HepG2 (cell line): ENCODE data around the gene YIF1A. TPM values are rescaled to one million over a fixed set of nuclear protein-coding genes. Genes with fewer than 3 reads are reported as not detected.

Source experiments
- ATAC-seq: fragments of 200-7000 bp; cut with Tn5 transposase; 3 replicates; pipeline ENCODE4 v1.9.1; 2020; ENCODE audit warnings: mild to moderate bottlenecking, moderate library complexity
- BruUV-seq: library from RNA; stranded (reverse); fragments of 400-500 nt; replicated peaks from 2 replicates; lab custom pipeline; 2021; lab: Mats Ljungman, UMichigan
- CTCF ChIA-PET: fragments of 300-600 bp; formaldehyde crosslinking; extraction: SDS; loops from one replicate; lab custom pipeline; 2021; ENCODE audit warnings: low total read pairs, inconsistent platforms, low intra/inter-chr PET ratio; lab: Yijun Ruan, JAX
- POLR2A ChIA-PET: fragments of 350-600 bp; sonication (Branson Sonifier 250); formaldehyde crosslinking; loops from one replicate; lab custom pipeline; 2020; ENCODE audit warnings: antibody characterized with exemption, inconsistent platforms; lab: Yijun Ruan, JAX
- DNase-seq: peaks from one replicate; pipeline ENCODE4 v3.0.0-alpha.2; 2015; ENCODE audit warnings: low spot score
- FAIRE-seq: peaks from 3 replicates; lab custom pipeline; 2011; peaks lifted over from hg19 to GRCh38; lab: Jason Lieb, UNC
- H2AFZ ChIP-seq: one replicate; pipeline ENCODE4 v1.6.1; 2011; ENCODE audit warnings: low read length, inconsistent platforms
- H3K27ac ChIP-seq: fragments of 300-600 bp; 3 replicates; pipeline ENCODE4 v1.8.0; 2011; ENCODE audit warnings: mixed run types, mild to moderate bottlenecking, mixed read lengths, low read length, inconsistent platforms; ENCODE audit not compliant: insufficient read depth; ENCODE audit errors: extremely low read length
- H3K27me3 ChIP-seq, 2 experiments: fragments of 200-600 bp in 1 of 2; 2 replicates in 1 of 2; 3 replicates in 1 of 2; pipeline versions ENCODE4 v1.6.0 to v1.8.0; 2011; ENCODE audit warnings: low read length in 2 of 2, mild to moderate bottlenecking in 2 of 2, moderate library complexity in 2 of 2, inconsistent platforms in 1 of 2; ENCODE audit not compliant: insufficient read depth in 2 of 2, control insufficient read depth in 1 of 2
- H3K36me3 ChIP-seq, 2 experiments: fragments of 200-600 bp in 1 of 2; replicated peaks in 1 of 2; 2 replicates in 1 of 2; 3 replicates in 1 of 2; pipeline versions ENCODE4 v1.5.1 to v1.8.0; 2011; ENCODE audit warnings: low read length in 2 of 2, inconsistent platforms in 1 of 2; ENCODE audit not compliant: insufficient read depth in 2 of 2, control insufficient read depth in 1 of 2
- H3K4me1 ChIP-seq: 2 replicates; pipeline ENCODE4 v1.5.1; 2012; ENCODE audit warnings: low read length, inconsistent platforms; ENCODE audit not compliant: insufficient read depth
- H3K4me2 ChIP-seq: 2 replicates; pipeline ENCODE4 v1.6.0; 2011; ENCODE audit warnings: low read depth, low read length, inconsistent platforms
- H3K4me3 ChIP-seq, 3 experiments: fragments of 200-600 bp in 1 of 3; sonication (generic), shearing (Covaris generic) in 1 of 3; replicated peaks in 1 of 3; 2 replicates each; pipeline ENCODE4 v1.5.1; 2011 to 2016; ENCODE audit warnings: low read length in 3 of 3, inconsistent platforms in 2 of 3, low read depth in 2 of 3, mild to moderate bottlenecking in 2 of 3, control low read depth in 1 of 3, mixed read lengths in 1 of 3; ENCODE audit not compliant: insufficient read depth in 1 of 3
- H3K79me2 ChIP-seq: one replicate; pipeline ENCODE4 v1.6.1; 2011; ENCODE audit warnings: low read length, inconsistent platforms; ENCODE audit not compliant: insufficient read depth
- H3K9ac ChIP-seq: 2 replicates; pipeline ENCODE4 v1.6.0; 2011; ENCODE audit warnings: mild to moderate bottlenecking, low read depth, low read length, inconsistent platforms; ENCODE audit not compliant: insufficient read depth
- H3K9me3 ChIP-seq: 2 replicates; pipeline ENCODE4 v1.5.1; 2012; ENCODE audit warnings: mild to moderate bottlenecking, low read length
- H4K20me1 ChIP-seq: 2 replicates; pipeline ENCODE4 v1.6.0; 2011; ENCODE audit warnings: inconsistent platforms, mild to moderate bottlenecking, low read length, moderate library complexity; ENCODE audit not compliant: insufficient read depth
- ARID2 ChIP-seq: sonication (generic); formaldehyde crosslinking; IDR thresholded peaks from 2 replicates; pipeline ENCODE4 v1.8.1; 2022; ENCODE audit warnings: mild to moderate bottlenecking, missing genetic modification reagents, borderline replicate concordance
- FOXP1 ChIP-seq, 2 experiments: fragments of 450-650 bp in 1 of 2; IDR thresholded peaks; 2 replicates each; pipeline ENCODE4 v1.6.1; 2017 to 2018; ENCODE audit warnings: antibody characterized with exemption in 1 of 2
- MED13 ChIP-seq: sonication (generic); formaldehyde crosslinking; IDR thresholded peaks from 2 replicates; pipeline ENCODE4 v1.5.0; 2020; ENCODE audit warnings: missing genetic modification reagents
- MED8 ChIP-seq: sonication (generic); formaldehyde crosslinking; IDR thresholded peaks from 2 replicates; pipeline ENCODE4 v1.8.1; 2023; ENCODE audit warnings: mild to moderate bottlenecking, missing genetic modification reagents; ENCODE audit not compliant: insufficient replicate concordance
- MEF2D ChIP-seq: sonication (generic); formaldehyde crosslinking; IDR thresholded peaks from 2 replicates; pipeline ENCODE4 v1.5.1; 2020; ENCODE audit warnings: mild to moderate bottlenecking, missing genetic modification reagents
- NCOA1 ChIP-seq: sonication (generic); formaldehyde crosslinking; IDR thresholded peaks from 2 replicates; pipeline ENCODE4 v1.9.0; 2021; ENCODE audit warnings: missing genetic modification reagents
- REPIN1 ChIP-seq: sonication (generic); formaldehyde crosslinking; IDR thresholded peaks from 2 replicates; pipeline ENCODE4 v1.8.0; 2022; ENCODE audit warnings: missing genetic modification reagents, low read depth, mild to moderate bottlenecking, borderline replicate concordance
- SMAD9 ChIP-seq: sonication (generic); formaldehyde crosslinking; IDR thresholded peaks from 2 replicates; pipeline ENCODE4 v1.5.1; 2020; ENCODE audit warnings: mild to moderate bottlenecking, missing genetic modification reagents
- SNAI1 ChIP-seq: sonication (generic); formaldehyde crosslinking; IDR thresholded peaks from 2 replicates; pipeline ENCODE4 v1.5.0; 2020; ENCODE audit warnings: mild to moderate bottlenecking, missing genetic modification reagents, borderline replicate concordance
- SOX13 ChIP-seq, 3 experiments: fragments of 450-650 bp in 1 of 3; sonication (generic) in 1 of 3; formaldehyde crosslinking in 1 of 3; IDR thresholded peaks in 2 of 3; conservative IDR thresholded peaks in 1 of 3; 2 replicates each; pipeline versions ENCODE4 v1.5.0 to v1.6.1; 2016 to 2020; ENCODE audit warnings: antibody characterized with exemption in 1 of 3, mild to moderate bottlenecking in 1 of 3, missing compliant biosample characterization in 1 of 3, missing genetic modification reagents in 1 of 3, moderate library complexity in 1 of 3
- SRSF9 ChIP-seq: fragments of 200-400 bp; formaldehyde crosslinking; IDR thresholded peaks from 2 replicates; pipeline ENCODE4 v1.6.1; 2018; ENCODE audit warnings: borderline replicate concordance, mild to moderate bottlenecking, low read depth, low read length; ENCODE audit not compliant: insufficient read depth, poor library complexity, severe bottlenecking
- STAG1 ChIP-seq: sonication (generic); formaldehyde crosslinking; IDR thresholded peaks from 2 replicates; pipeline ENCODE4 v1.4.0; 2020; ENCODE audit warnings: missing genetic modification reagents
- TBP ChIP-seq: sonication (generic); formaldehyde crosslinking; IDR thresholded peaks from 2 replicates; pipeline ENCODE4 v1.5.0; 2020; ENCODE audit warnings: missing genetic modification reagents
- TBX3 ChIP-seq: fragments of 450-650 bp; IDR thresholded peaks from 2 replicates; pipeline ENCODE4 v1.6.1; 2017; ENCODE audit warnings: antibody characterized with exemption, mild to moderate bottlenecking, inconsistent platforms, borderline replicate concordance
- THYN1 ChIP-seq: sonication (generic); formaldehyde crosslinking; IDR thresholded peaks from 2 replicates; pipeline ENCODE4 v1.8.1; 2023; ENCODE audit warnings: low read depth, mild to moderate bottlenecking, moderate library complexity, missing genetic modification reagents, borderline replicate concordance
- ZNF546 ChIP-seq: sonication (generic); formaldehyde crosslinking; conservative IDR thresholded peaks from 2 replicates; pipeline ENCODE4 v1.8.1; 2023; ENCODE audit warnings: mild to moderate bottlenecking, missing genetic modification reagents
- ZNF674 ChIP-seq: sonication (generic); formaldehyde crosslinking; IDR thresholded peaks from 2 replicates; pipeline ENCODE4 v1.5.0; 2020; ENCODE audit warnings: low read depth, mild to moderate bottlenecking, missing genetic modification reagents
- ZNF709 ChIP-seq: sonication (generic); formaldehyde crosslinking; IDR thresholded peaks from 2 replicates; pipeline ENCODE4 v1.5.0; 2020; ENCODE audit warnings: mild to moderate bottlenecking, missing genetic modification reagents
- ZNF766 ChIP-seq: sonication (generic); formaldehyde crosslinking; IDR thresholded peaks from 2 replicates; pipeline ENCODE4 v1.5.0; 2020; ENCODE audit warnings: missing genetic modification reagents, borderline replicate concordance
- WGBS: methylation state at CpG from one replicate; pipeline ENCODE4 v1.1.6; 2017; ENCODE audit warnings: low lambda C conversion rate; 5-methylcytosine and 5-hydroxymethylcytosine counted together
- in situ Hi-C: cut with HindIII; loops from 2 replicates; pipeline ENCODE4 v1.10.0; 2017; ENCODE audit warnings: low pct_unique_long_range_greater_than_20kb; ENCODE audit not compliant: extremely low pct_ligation_motif_present
- intact Hi-C: fragments of 100-400 bp; cut with micrococcal nuclease; formaldehyde crosslinking; loops from one replicate; pipeline ENCODE4 v1.10.0; 2022; ENCODE audit not compliant: unreplicated experiment
- polyA plus RNA-seq, 8 experiments: library from polyadenylated mRNA; depleted of rRNA in 3 of 8; stranded (reverse) in 7 of 8; unstranded in 1 of 8; fragments of >200 nt; fragmentation: Illumina TruSeq in 4 of 8; extraction: Trizol in 4 of 8; gene quantifications; 2 replicates each; pipeline versions ENCODE4 v1.2.1 to v1.2.3, GENCODE V29; 2011 to 2016; ENCODE audit warnings: low read depth in 4 of 8, missing spikeins in 1 of 8, mixed read lengths in 1 of 8; ENCODE audit not compliant: insufficient read depth in 1 of 8
- total RNA-seq, 5 experiments: library from RNA; depleted of rRNA; stranded (reverse); fragments of >200 nt; fragmentation: Illumina TruSeq; extraction: Trizol; gene quantifications; 2 replicates each; pipeline ENCODE4 v1.2.3, GENCODE V29; 2016; ENCODE audit warnings: low read depth in 1 of 5

YIF1A gene
- total and polyA plus RNA-seq, 2 of the 13 experiments (the other 11 are each of a cell fraction or from before 2014, with no cell fraction given), result 133 to 145 TPM

- no peak for TF ChIP-seq MED8 (CRISPR knock-in tag)
- no peak for TF ChIP-seq SOX13 (IDR thresholded peaks at IDR 0.05)
- TF ChIP-seq SOX13 (CRISPR knock-in tag; conservative IDR thresholded peaks at IDR 0.05 in 1 of 2, IDR thresholded peaks at IDR 0.05 in 1 of 2), result no peak
- TF ChIP-seq SMAD9 (CRISPR knock-in tag), result no peak
- TF ChIP-seq ZNF766 (CRISPR knock-in tag), result no peak
- no peak for TF ChIP-seq ZNF674
- TF ChIP-seq SNAI1 (CRISPR knock-in tag), result no peak
- TF ChIP-seq MED13, result no peak
- TF ChIP-seq ZNF709 (CRISPR knock-in tag), result no peak
- TF ChIP-seq NCOA1 (CRISPR knock-in tag), result no peak
- TF ChIP-seq ZNF546, result no peak
- TF ChIP-seq TBX3, result no peak
- TF ChIP-seq MEF2D (CRISPR knock-in tag), result no peak
- TF ChIP-seq REPIN1 (CRISPR knock-in tag), result no peak
- no peak for TF ChIP-seq THYN1 (CRISPR knock-in tag)
- no peak for TF ChIP-seq SRSF9
- TF ChIP-seq TBP (CRISPR knock-in tag), result no peak
- TF ChIP-seq FOXP1 (IDR thresholded peaks at IDR 0.05), result no peak
- no peak for TF ChIP-seq FOXP1 (CRISPR knock-in tag; IDR thresholded peaks at IDR 0.05)
- TF ChIP-seq ARID2 (CRISPR knock-in tag), result no peak
- TF ChIP-seq STAG1 (CRISPR knock-in tag), result no peak
- H2AFZ ChIP-seq, result no peak overlapping the region
- no peak for DNase-seq
- no peaks in the 10 kb centered on the region for H3K9me3 ChIP-seq
- ATAC-seq, result no peak
- intact Hi-C loops, result loop anchor here (5.0 kb wide), 1 partner anchor 542 kb away; the partner anchor contains the start of gene AP5B1
- no peak for FAIRE-seq
- no peak overlapping the region for H3K9ac ChIP-seq
- H3K4me2 ChIP-seq, result no peak overlapping the region
- 3% methylated on average over 10 of the region's 10 CpGs for WGBS
- POLR2A ChIA-PET, result interaction anchor here (1.1 to 1.8 kb wide), 2 partner anchors 11 to 12 kb away, joined by 3 to 5 read pairs; no protein-coding TSS in a partner anchor
- BruUV-seq, result no TSS peak
- peaks cover 63% of the 10 kb centered on the region for H3K4me1 ChIP-seq
- H3K36me3 ChIP-seq, result no peaks in the 10 kb centered on the region
- H3K27me3 ChIP-seq, result peaks cover 0 to 24% of the 10 kb centered on the region in 2 experiments; a peak in 3 of 5 replicates
- no peak overlapping the region for H3K27ac ChIP-seq
- in situ Hi-C loops, result loop anchor here (5.0 kb wide), 1 partner anchor 32 kb away; the partner anchor contains the start of gene TMEM151A
- H3K79me2 ChIP-seq, result no peaks in the 10 kb centered on the region
- no peak overlapping the region for H3K4me3 ChIP-seq
- H4K20me1 ChIP-seq, result no peaks in the 10 kb centered on the region
- CTCF ChIA-PET, result interaction anchor here (1.8 kb wide), 1 partner anchor 13 kb away, joined by 4 read pairs; no protein-coding TSS in a partner anchor
These were observed 35.7 kb upstream of the YIF1A start for GRCh38 chr11:66324664-66325063.
